Activated CD4-positive, alpha-beta T cell treated with anti-CD3 and anti-CD28 coated beads, Interleukin-2, amount 50 U/mL, for 4 hours (primary cell): ENCODE data around the gene FABP1.

Experiments
- DNase-seq, 2 experiments: peaks; one replicate each; pipeline ENCODE4 v3.0.0-alpha.2; 2020

The FABP1 gene

DNA sequence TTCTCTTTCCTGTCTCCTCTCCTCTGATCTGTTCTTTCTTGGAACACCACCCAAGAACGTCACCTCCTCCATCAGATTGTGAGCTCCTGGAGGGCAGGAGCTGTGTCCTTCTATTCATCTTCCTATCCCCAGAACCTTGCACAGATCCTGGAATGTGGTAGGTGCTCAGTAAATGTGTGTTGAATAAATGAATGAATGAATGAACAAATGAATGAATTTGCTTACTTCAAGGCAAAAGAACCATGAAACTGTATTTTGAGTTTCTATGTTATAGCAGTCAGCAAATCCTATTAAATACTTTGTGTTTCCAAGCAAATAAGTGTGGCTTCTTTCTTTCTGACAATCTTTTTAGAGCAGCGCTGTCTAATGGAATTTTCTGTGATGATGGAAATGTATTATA, 14.8 kb downstream of the FABP1 start:
- no peak for DNase-seq

DNA sequence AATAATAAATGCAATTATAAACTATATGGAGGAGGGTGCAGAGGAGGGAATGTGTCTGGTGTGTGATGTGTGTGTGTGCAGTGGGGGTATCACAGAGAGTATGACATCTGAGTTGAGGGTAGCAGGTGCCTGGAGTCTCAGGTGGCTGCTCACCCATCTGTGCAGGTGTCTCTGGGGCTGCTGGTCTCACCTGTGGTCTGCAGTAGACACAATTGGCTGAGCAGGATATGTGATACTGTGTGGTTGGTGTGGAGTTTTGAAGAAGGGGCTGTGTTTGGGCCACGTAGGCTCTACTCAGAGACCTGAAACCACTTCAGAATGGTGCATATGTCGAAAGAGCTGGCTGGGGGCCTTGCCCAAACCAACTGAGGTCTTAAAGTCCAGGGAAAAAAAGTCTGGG, 17.0 kb downstream of the FABP1 start:
- DNase-seq: no peak

GRCh38 chr2:88108796-88109195, 19.1 kb downstream of the FABP1 start:
- no peak for DNase-seq

GRCh38 chr2:88100489-88100858, 27.4 kb downstream of the FABP1 start:
- DNase-seq: no peak

- DNase-seq: no peak
These were observed 27.9 kb downstream of the FABP1 start for GRCh38 chr2:88099798-88100488.

DNA sequence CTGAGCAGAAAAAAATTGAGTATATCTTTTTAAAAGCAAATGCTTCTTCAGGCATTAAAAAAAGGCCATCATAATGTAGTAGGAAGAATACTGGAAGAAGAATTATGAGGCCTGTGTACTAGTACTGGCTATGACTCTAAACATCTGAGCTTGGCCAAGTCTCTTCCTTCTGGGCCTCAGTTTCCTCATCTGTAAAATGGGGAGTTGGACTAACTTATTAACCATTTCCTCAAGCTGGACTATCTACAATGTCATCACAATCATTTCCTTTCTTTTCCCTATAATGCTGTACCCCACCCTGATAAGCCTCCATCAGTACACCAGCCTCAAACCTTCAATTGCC, 29.3 kb downstream of the FABP1 start:
- DNase-seq: no peak

GRCh38 chr2:88097891-88098557, 29.8 kb downstream of the FABP1 start:
- no peak for DNase-seq

GRCh38 chr2:88097192-88097591, 30.7 kb downstream of the FABP1 start:
- no peak for DNase-seq

DNA sequence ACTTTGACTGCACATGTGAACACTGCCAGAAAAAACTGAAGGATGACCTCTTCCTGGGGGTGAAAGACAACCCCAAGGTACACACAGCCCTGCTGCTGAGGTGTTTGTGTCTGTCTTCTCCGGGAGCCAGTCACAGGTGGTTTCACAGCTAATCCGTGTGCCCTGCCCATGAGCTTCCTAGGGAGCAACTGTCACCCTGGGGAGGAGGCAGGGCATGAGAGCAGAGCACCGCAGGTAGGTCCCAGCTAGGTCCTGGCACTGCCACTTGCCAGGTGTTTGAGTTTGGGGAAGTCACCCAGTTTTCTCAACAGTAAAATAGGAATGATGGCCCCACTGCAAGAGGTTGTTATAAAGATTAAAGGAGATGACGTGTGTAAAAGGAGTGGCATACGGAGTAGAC, 31.2 kb downstream of the FABP1 start:
- no peak for DNase-seq

GRCh38 chr2:88095022-88095421, 32.8 kb downstream of the FABP1 start:
- no peak for DNase-seq

DNA sequence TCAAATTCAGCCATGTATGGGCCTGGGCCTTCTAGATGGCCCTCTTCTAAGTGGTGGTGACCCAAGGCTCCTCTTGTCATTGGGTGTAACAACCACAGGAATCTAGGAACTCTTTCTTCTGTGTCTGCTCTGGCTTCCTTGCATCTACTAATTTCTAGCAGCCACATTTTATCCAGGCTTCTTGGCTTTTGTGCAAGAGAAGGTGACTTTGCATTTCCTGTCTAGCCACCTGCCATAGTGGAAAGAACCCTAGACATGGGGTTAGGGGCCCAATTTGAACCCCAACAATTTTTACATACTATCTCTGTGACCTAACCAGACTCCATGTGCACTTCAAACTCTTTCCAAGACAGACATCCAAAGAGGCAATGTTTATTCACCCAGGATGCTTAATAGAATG, 35.1 kb downstream of the FABP1 start:
- DNase-seq: no peak

DNA sequence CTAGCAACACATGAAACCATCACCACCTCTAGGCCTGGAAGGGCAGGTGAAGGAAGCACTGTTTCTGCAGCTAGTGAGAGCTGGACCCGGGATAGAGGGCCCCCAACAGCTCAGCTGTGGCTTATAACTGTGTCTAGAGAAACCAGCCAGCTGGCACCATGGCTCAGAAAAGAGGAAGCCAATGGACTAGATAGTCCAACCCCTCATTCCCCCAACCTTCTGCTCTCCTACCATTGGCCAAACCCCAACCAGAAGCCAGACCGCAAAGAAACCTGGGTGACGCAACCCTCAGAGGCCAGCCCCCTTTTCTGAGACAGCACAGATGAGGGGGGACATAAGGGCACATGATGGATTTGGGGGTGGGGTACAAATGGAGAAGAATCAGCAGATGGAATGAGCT, 35.9 kb downstream of the FABP1 start:
- no peak for DNase-seq

GRCh38 chr2:88090446-88091283, 37.2 kb downstream of the FABP1 start:
- DNase-seq: peak; percentile 62 to 66

DNA sequence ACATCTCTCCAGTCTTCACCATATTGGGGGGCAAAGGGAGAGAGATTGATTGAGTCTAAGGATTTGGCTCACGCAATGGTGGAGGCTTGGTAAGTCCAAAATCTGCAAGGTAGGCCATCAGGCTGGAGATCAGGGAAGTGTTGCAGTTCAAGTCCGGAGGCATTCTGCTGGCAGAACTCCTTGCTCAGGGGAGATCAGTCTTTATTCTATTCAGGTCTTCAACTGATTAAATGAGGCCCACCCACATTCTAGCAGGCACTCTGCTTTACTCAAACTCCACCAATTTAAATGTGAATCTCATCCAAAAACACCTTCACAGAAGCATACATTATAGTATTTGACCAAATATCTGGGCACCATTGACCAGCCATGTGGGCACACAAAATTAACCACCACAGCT, 38.9 kb downstream of the FABP1 start:
- no peak for DNase-seq

GRCh38 chr2:88087763-88088162, 40.1 kb downstream of the FABP1 start:
- DNase-seq: no peak

DNA sequence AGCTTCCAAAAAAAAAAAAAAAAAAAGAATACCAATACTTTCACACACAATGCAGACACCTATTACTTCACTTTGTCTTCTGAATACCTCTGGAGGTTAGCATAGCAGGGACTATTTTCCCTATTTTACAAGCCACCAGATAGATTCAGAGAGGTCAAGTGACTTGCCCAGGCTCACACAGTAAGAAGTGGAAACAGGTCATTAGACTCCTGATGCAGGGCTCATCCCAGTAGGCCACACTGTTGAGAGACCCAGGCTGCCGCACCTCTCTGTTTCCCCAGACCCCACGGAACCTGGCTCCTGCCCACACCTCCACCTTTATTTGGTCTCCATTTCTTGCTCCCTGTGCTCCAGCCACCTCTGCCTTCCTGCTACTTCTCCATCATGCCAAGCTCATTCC, 40.8 kb downstream of the FABP1 start:
- no peak for DNase-seq

GRCh38 chr2:88086401-88086800, 41.5 kb downstream of the FABP1 start:
- DNase-seq: no peak

DNA sequence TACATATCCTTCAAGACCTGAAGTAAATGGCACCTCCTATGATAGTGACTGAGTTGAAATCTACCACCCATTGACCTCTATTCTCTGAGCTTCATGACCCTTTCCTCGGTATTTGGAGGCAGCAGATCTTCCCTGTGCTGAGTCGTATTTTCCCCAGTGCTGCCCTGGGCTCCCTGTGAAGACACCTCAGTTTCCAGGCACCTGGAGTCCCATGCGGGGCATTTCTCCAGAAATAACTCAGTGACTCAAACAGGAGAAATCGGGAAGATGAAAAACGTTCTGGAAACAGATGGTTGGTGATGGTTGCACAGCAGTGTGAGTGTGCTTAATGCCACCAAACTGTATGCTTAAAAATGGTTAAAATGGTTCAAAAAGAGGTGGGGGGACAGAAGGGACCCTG, 42.3 kb downstream of the FABP1 start:
- DNase-seq: no peak

- DNase-seq: no peak
These were observed 42.8 kb downstream of the FABP1 start for GRCh38 chr2:88085099-88085498.

GRCh38 chr2:88082781-88083180, 45.1 kb downstream of the FABP1 start:
- no peak for DNase-seq

GRCh38 chr2:88081924-88082608, 45.8 kb downstream of the FABP1 start:
- DNase-seq: no peak

DNA sequence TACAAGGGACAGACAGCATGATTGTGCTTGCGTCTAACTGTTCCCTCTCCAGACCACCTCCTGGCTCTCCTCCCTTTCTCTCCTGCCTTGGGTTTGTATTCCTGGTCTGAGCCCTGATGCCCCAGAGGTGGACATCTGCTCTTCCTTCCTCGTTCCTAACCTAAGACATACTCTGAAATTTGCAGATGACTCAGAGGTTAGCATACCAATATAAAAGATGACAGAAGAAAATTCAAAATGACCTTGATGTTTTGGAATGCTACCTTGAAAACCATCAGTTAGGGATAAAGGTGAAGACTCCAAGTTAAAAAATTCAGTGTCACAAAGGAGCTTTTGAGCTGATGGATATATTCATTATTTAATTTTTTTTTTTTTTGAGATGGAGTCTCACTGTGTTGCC, 47.3 kb downstream of the FABP1 start:
- no peak for DNase-seq

DNA sequence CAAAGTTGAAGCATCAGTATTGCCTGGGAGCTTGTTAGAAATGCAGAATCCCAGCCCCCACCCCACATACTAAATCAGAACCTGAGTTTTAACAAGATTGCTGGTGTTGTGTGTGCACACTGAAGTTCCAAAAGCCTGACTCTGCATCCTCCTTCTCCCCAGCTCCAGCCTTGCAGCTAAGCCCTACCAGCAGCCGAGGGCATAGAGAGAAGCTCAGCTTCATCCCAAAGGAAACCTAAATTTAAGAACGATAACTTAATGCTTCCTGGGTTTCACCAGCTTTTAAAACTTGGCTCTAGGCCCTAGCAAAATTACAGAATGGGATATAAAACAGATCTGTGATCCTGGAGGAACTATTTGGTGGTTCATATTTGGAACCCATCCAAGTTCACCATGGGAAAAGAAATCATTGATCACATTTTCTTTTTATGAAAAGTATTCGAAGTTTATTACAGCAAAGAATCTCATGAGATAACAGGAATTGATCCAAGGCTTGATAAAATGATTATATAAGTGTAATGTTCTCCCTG, 49.2 kb downstream of the FABP1 start:
- no peak for DNase-seq
